HepG2 (cell line): ENCODE results near the gene EEF2. TPM values are rescaled to one million over a fixed set of nuclear protein-coding genes. Genes with fewer than 3 reads are reported as not detected.
A peak's percentile ranks its signal among the peaks of the same experiment; 100 is the strongest.

Experiments used
- ATRX ChIP-seq: sonication (generic); formaldehyde crosslinking; IDR thresholded peaks from 2 replicates; pipeline ENCODE4 v1.4.0; 2020; ENCODE audit warnings: missing genetic modification reagents, borderline replicate concordance
- CCDC6 ChIP-seq: sonication (generic); formaldehyde crosslinking; IDR thresholded peaks from 2 replicates; pipeline ENCODE4 v1.8.1; 2022; ENCODE audit warnings: mild to moderate bottlenecking, missing genetic modification reagents, moderate library complexity
- DMAP1 ChIP-seq: IDR thresholded peaks from 2 replicates; pipeline ENCODE4 v1.6.1; 2016
- DNMT1 ChIP-seq: sonication (generic); formaldehyde crosslinking; IDR thresholded peaks from 2 replicates; pipeline ENCODE4 v1.5.1; 2020; ENCODE audit warnings: mild to moderate bottlenecking, missing genetic modification reagents
- DPF2 ChIP-seq: sonication (generic); formaldehyde crosslinking; IDR thresholded peaks from 2 replicates; pipeline ENCODE4 v1.4.0; 2020; ENCODE audit warnings: mild to moderate bottlenecking, low read depth, missing genetic modification reagents, borderline replicate concordance
- DR1 ChIP-seq: sonication (generic); formaldehyde crosslinking; IDR thresholded peaks from 2 replicates; pipeline ENCODE4 v1.8.0; 2021; ENCODE audit warnings: mild to moderate bottlenecking, missing genetic modification reagents, inconsistent platforms
- HIVEP1 ChIP-seq: sonication (generic); formaldehyde crosslinking; IDR thresholded peaks from 2 replicates; pipeline ENCODE4 v1.4.0; 2020; ENCODE audit warnings: mild to moderate bottlenecking, missing genetic modification reagents
- MYNN ChIP-seq: sonication (generic); formaldehyde crosslinking; IDR thresholded peaks from 2 replicates; pipeline ENCODE4 v1.4.0; 2020; ENCODE audit warnings: mild to moderate bottlenecking, low read depth, missing genetic modification reagents
- PCBP2 ChIP-seq: fragments of 200-400 bp; formaldehyde crosslinking; optimal IDR thresholded peaks from 2 replicates; pipeline ENCODE3; 2018; ENCODE audit warnings: low read length, low read depth; ENCODE audit not compliant: poor library complexity, severe bottlenecking
- SP140L ChIP-seq: sonication (generic); formaldehyde crosslinking; IDR thresholded peaks from 2 replicates; pipeline ENCODE4 v1.4.0; 2020; ENCODE audit warnings: missing genetic modification reagents, borderline replicate concordance
- XBP1 ChIP-seq: sonication (generic); formaldehyde crosslinking; IDR thresholded peaks from 2 replicates; pipeline ENCODE4 v1.5.0; 2020; ENCODE audit warnings: missing genetic modification reagents
- ZFP37 ChIP-seq: sonication (generic); formaldehyde crosslinking; IDR thresholded peaks from 2 replicates; pipeline ENCODE4 v1.4.0; 2020; ENCODE audit warnings: missing genetic modification reagents, borderline replicate concordance
- ZNF225 ChIP-seq: sonication (generic); formaldehyde crosslinking; IDR thresholded peaks from 2 replicates; pipeline ENCODE4 v1.4.0; 2020; ENCODE audit warnings: mild to moderate bottlenecking, missing genetic modification reagents
- ZNF235 ChIP-seq: sonication (generic); formaldehyde crosslinking; IDR thresholded peaks from 2 replicates; pipeline ENCODE4 v1.8.1; 2023; ENCODE audit warnings: mild to moderate bottlenecking, missing genetic modification reagents, borderline replicate concordance
- ZNF260 ChIP-seq: sonication (generic); formaldehyde crosslinking; IDR thresholded peaks from 2 replicates; pipeline ENCODE4 v1.4.0; 2020; ENCODE audit warnings: missing genetic modification reagents, low read depth, mild to moderate bottlenecking, borderline replicate concordance
- ZNF572 ChIP-seq: sonication (generic); formaldehyde crosslinking; IDR thresholded peaks from 2 replicates; pipeline ENCODE4 v1.5.1; 2020; ENCODE audit warnings: mild to moderate bottlenecking, missing genetic modification reagents
- ZNF598 ChIP-seq: sonication (generic); formaldehyde crosslinking; IDR thresholded peaks from 2 replicates; pipeline ENCODE4 v1.5.1; 2020; ENCODE audit warnings: mild to moderate bottlenecking, missing genetic modification reagents, borderline replicate concordance
- ZNF749 ChIP-seq: sonication (generic); formaldehyde crosslinking; IDR thresholded peaks from 2 replicates; pipeline ENCODE4 v1.8.0; 2022; ENCODE audit warnings: mild to moderate bottlenecking, missing genetic modification reagents, moderate library complexity, borderline replicate concordance
- polyA plus RNA-seq, 8 experiments: library from polyadenylated mRNA; depleted of rRNA in 3 of 8; stranded (reverse) in 7 of 8; unstranded in 1 of 8; fragments of >200 nt; fragmentation: Illumina TruSeq in 4 of 8; extraction: Trizol in 4 of 8; gene quantifications; 2 replicates each; pipeline versions ENCODE4 v1.2.1 to v1.2.3, GENCODE V29; 2011 to 2016; ENCODE audit warnings: low read depth in 4 of 8, missing spikeins in 1 of 8, mixed read lengths in 1 of 8; ENCODE audit not compliant: insufficient read depth in 1 of 8
- total RNA-seq, 5 experiments: library from RNA; depleted of rRNA; stranded (reverse); fragments of >200 nt; fragmentation: Illumina TruSeq; extraction: Trizol; gene quantifications; 2 replicates each; pipeline ENCODE4 v1.2.3, GENCODE V29; 2016; ENCODE audit warnings: low read depth in 1 of 5
- TF ChIP-seq, protein P1 (sequence below): IDR thresholded peaks from 2 replicates; pipeline ENCODE4 v1.6.1; 2016; ENCODE audit warnings: missing genetic modification reagents, missing compliant biosample characterization
- TF ChIP-seq, protein P2 (sequence below): sonication (generic); formaldehyde crosslinking; IDR thresholded peaks from 2 replicates; pipeline ENCODE4 v1.9.0; 2021; ENCODE audit warnings: missing genetic modification reagents, mild to moderate bottlenecking, borderline replicate concordance
- TF ChIP-seq, protein P3 (sequence below), 2 experiments: fragments of 450-650 bp in 1 of 2; sonication (generic) in 1 of 2; formaldehyde crosslinking; IDR thresholded peaks; 2 replicates each; pipeline versions ENCODE4 v1.5.0 to v1.8.0; 2020 to 2022; ENCODE audit warnings: mild to moderate bottlenecking in 1 of 2, missing genetic modification reagents in 1 of 2
- TF ChIP-seq, protein P4 (sequence below): sonication (generic); formaldehyde crosslinking; IDR thresholded peaks from 2 replicates; pipeline ENCODE4 v1.9.0; 2021; ENCODE audit warnings: missing genetic modification reagents, borderline replicate concordance
- TF ChIP-seq, protein P5 (sequence below): sonication (generic); formaldehyde crosslinking; IDR thresholded peaks from 2 replicates; pipeline ENCODE4 v1.9.0; 2022; ENCODE audit warnings: missing genetic modification reagents, mild to moderate bottlenecking, borderline replicate concordance

Gene EEF2
- total and polyA plus RNA-seq, 2 of the 13 experiments (the other 11 are each of a cell fraction or from before 2014, with no cell fraction given), result 1,441 to 1,777 TPM

DNA sequence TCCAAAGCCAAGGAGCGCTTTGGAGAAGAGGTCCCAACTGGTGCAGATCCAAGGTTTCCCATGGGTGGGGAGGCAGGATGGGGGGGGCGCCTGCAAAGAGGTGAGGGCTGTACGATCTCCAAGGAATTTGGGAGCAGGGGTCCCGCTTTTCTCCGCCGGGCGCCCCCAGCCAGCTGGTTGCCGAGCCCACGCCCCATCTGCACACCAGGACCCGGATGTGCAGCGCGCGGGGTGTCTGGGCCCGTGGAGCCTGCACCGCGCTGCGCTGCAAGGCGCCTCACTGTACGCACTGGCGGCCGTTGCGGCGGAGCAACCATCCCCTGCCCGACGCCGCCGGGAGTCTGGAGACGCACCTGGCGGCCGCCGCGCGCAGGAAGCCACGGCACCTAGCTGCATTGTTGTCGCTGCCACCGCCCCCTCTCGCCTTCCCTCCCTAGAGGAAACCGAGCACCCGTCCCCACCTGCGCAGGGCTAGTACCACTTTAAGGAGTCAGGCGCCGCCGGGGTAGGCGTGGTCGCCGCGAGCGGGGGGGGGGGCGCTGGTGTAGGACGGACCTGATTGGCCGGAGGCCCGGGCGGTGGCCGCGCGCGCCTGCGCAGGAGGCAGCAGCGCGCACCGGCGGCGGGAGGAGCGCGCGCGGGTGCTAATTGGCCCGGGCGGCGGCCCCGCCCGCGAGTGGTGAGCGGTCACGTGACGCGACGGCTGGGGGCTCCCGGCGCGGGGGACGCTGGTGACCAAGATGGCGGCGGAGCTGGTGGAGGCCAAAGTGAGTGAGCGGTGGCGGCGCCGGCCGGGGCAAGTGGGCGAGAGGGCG, 22.0 kb upstream of the EEF2 start, which contains the start of gene PIAS4 (continued):
- TF ChIP-seq, protein P1, sequence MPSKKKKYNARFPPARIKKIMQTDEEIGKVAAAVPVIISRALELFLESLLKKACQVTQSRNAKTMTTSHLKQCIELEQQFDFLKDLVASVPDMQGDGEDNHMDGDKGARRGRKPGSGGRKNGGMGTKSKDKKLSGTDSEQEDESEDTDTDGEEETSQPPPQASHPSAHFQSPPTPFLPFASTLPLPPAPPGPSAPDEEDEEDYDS (CRISPR knock-in tag), result peak; percentile 74
- TF ChIP-seq DR1 (CRISPR knock-in tag) (peak; percentile 50; the same call in 1 of the 2 replicates), MYNN (CRISPR knock-in tag) (no peak), ZNF572 (CRISPR knock-in tag) (no peak), DPF2 (CRISPR knock-in tag) (no peak), XBP1 (CRISPR knock-in tag) (no peak), HIVEP1 (CRISPR knock-in tag) (no peak), ZNF598 (CRISPR knock-in tag) (no peak), ATRX (no peak), SP140L (CRISPR knock-in tag) (no peak), DMAP1 (CRISPR knock-in tag) (peak; percentile 76; the same call in 1 of the 2 replicates), ZNF260 (no peak), PCBP2 (no peak), ZFP37 (CRISPR knock-in tag) (peak; percentile 59; the same call in 1 of the 2 replicates), CCDC6 (CRISPR knock-in tag) (no peak; the same call in 1 of the 2 replicates), DNMT1 (0 out of 2 replicates have a peak, but pooled peaks have one; percentile 40), ZNF235 (CRISPR knock-in tag) (peak; percentile 64; the same call in 1 of the 2 replicates), ZNF749 (CRISPR knock-in tag) (no peak), ZNF225 (CRISPR knock-in tag) (no peak; the same call in none of the 2 replicates)
- TF ChIP-seq, protein P2, sequence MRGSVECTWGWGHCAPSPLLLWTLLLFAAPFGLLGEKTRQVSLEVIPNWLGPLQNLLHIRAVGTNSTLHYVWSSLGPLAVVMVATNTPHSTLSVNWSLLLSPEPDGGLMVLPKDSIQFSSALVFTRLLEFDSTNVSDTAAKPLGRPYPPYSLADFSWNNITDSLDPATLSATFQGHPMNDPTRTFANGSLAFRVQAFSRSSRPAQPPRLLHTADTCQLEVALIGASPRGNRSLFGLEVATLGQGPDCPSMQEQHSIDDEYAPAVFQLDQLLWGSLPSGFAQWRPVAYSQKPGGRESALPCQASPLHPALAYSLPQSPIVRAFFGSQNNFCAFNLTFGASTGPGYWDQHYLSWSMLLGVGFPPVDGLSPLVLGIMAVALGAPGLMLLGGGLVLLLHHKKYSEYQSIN, result no peak
- TF ChIP-seq, protein P3, sequence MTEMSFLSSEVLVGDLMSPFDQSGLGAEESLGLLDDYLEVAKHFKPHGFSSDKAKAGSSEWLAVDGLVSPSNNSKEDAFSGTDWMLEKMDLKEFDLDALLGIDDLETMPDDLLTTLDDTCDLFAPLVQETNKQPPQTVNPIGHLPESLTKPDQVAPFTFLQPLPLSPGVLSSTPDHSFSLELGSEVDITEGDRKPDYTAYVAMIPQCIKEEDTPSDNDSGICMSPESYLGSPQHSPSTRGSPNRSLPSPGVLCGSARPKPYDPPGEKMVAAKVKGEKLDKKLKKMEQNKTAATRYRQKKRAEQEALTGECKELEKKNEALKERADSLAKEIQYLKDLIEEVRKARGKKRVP (CRISPR knock-in tag; IDR thresholded peaks at IDR 0.05), result no peak
- TF ChIP-seq, protein P4, sequence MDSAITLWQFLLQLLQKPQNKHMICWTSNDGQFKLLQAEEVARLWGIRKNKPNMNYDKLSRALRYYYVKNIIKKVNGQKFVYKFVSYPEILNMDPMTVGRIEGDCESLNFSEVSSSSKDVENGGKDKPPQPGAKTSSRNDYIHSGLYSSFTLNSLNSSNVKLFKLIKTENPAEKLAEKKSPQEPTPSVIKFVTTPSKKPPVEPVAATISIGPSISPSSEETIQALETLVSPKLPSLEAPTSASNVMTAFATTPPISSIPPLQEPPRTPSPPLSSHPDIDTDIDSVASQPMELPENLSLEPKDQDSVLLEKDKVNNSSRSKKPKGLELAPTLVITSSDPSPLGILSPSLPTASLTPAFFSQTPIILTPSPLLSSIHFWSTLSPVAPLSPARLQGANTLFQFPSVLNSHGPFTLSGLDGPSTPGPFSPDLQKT (CRISPR knock-in tag), result no peak
- TF ChIP-seq, protein P5, sequence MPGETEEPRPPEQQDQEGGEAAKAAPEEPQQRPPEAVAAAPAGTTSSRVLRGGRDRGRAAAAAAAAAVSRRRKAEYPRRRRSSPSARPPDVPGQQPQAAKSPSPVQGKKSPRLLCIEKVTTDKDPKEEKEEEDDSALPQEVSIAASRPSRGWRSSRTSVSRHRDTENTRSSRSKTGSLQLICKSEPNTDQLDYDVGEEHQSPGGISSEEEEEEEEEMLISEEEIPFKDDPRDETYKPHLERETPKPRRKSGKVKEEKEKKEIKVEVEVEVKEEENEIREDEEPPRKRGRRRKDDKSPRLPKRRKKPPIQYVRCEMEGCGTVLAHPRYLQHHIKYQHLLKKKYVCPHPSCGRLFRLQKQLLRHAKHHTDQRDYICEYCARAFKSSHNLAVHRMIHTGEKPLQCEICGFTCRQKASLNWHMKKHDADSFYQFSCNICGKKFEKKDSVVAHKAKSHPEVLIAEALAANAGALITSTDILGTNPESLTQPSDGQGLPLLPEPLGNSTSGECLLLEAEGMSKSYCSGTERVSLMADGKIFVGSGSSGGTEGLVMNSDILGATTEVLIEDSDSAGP (CRISPR knock-in tag), result peak; percentile 100
